ENCODE data around the gene DOCK6.

DOCK6 gene

DNA sequence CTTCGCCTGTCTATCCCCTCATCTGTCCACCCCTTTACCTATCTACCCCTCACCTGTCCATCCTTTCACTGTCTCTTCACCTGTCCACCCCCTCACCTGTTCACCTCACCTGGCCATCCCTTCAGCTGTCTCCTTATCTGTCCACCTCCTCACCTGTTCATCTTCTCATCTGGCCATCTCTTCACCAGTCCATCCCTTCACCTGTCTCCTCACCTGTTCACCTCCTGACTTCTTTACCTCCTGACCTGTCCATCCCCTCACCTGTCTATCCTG lies 51.7 kb downstream of the DOCK6 start:
- no peak for DNase-seq

DNA sequence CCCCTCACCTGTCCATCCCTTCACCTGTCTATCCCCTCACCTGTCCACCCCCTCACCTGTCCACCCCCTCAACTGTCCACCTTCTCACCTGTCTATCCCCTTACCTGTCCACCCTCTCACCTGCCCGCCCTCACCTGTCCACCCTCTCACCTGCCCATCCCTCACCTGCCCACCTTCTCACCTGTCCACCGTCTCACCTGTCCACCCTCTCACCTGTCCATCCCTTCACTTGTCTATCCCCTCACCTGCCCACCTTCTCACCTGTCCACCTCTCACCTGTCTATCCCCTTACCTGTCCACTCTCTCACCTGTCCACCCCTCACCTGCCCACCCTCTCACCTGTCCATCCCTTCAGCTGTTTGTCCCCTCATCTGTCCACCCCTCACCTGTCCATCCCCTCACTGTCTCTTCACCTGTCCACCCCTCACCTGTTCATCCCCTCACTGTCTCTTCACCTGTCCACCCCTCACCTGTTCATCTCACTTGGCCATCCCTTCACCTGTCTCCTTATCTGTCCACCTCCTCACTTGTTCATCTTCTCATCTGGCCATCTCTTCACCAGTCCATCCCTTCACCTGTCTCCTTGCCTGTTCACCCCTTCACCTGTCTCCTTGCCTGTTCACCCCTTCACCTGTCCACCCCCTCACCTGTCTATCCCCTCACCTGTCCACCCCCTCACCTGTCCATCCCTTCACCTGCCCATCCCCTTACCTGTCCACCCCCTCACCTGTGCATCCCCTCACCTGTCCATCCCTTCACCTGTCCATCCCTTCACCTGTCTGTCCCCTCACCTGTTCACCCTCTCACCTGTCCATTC lies 52.3 kb downstream of the DOCK6 start:
- DNase-seq, result no peak

DNA sequence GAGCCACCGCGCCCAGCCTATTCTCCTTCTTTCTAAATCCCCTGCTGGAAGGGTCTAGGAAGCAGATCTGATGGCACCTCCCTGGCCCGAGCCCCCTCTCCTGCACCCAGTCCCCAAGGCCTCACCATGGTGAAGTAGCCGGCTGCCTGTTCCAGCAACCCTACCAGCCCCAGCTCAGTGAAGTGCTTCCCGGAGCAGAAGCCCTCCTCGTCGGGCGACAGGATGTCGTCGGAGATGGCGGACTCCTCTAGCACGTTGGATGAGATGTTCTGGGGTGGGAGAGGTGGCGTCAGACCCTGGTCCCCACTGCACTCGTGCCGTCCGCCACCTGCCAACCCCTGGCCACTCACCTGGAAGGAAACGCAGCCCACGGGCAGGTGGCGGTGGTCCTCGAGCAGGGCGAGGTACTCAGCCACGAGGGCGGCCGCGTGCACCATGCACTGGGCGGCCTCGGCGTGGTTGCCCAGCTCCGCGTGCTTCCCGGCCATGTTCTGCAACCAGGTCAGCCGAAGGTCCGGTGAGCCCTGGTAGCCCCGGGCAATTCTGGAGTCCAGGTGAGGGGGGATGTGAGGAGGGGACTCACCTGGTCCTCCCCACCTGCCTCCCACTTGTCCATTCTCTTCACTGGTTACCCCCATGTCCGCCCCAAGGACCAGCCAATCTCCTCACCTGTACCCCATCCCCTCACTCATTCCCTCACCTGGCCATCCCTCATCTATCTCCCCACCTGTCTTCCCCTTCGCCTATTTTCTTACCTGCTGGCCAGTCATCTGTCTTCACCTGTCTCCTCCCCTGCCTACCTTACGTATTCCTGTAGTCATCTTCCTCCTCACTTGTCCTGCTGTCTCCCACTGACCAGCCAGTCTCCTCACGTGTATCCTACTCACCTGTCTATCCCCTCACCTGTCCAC lies 53.5 kb downstream of the DOCK6 start:
- no peak for DNase-seq

DNA sequence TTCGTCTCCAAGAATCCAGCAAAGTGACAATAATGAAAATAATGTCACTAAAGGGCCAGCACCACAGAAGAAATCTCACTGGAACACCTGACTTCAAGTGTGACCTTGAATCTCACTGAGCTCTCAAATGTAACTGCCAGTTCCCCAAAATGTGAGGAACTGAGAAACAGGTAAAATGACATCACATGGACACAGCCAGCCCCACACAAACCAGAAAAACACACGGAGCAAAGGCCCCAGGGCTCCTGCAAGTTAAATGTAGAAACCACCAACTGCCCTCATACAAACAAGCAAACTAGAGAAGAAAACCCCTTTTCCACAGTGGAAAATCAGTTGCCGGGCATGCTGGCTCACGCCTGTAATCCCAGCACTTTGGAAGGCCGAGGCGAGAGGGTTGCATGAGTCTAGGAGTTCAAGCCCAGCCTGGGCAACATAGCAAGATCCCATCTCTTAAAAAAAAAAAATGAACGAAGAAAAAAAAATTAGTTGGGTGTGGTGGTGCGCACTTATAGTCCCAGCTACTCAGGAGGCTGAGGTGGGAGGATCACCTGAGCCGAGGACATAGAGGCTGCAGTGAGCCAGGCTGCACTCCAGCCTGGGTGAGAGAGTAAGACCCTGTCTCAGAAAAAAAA lies 56.3 kb downstream of the DOCK6 start:
- DNase-seq, result no peak

DNA sequence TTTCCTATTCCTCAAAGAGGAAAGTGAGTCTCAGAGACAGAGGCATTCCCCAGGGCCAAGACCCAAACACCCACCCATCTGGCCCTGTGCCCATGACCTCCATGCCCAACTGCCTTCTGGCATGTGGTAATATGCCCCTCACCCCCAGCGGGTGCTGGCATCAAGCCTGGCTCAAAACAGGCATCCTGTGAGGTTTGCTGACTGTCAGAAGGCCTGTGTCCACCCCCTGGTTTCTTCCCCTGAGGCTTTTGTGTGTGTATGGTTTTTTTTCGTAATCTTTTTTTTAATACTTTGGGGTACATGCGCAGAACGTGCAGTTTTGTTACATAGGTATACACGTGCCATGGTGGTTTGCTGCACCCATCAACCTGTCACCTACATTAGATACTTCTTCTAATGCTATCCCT lies 57.4 kb downstream of the DOCK6 start:
- no peak for DNase-seq

DNA sequence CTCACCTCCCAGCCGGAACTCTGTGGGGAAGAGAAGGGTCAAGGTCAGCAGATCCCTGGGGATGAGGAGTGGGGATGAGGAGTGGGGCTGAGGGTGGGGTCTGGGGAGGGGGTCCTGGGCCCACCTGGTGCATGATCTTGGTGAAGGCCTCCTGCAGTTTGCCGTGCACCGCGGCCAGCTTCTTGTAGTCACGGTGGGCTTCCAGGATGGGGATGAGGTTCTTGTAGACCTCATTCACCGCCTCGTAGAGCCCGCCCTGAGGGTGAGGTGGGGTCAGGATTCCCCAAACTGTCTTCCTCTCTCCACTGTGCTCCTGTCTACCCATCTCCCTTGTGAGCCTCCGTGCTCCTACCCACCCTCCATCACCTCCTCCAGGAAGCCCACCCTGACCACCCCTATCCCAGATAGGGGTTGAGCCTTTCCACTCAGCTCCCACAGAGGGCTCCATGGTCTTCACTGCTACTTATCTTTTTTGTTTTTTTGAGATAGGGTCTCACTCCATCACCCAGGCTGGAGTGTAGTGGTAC lies 58.2 kb downstream of the DOCK6 start:
- DNase-seq, result no peak

DNA sequence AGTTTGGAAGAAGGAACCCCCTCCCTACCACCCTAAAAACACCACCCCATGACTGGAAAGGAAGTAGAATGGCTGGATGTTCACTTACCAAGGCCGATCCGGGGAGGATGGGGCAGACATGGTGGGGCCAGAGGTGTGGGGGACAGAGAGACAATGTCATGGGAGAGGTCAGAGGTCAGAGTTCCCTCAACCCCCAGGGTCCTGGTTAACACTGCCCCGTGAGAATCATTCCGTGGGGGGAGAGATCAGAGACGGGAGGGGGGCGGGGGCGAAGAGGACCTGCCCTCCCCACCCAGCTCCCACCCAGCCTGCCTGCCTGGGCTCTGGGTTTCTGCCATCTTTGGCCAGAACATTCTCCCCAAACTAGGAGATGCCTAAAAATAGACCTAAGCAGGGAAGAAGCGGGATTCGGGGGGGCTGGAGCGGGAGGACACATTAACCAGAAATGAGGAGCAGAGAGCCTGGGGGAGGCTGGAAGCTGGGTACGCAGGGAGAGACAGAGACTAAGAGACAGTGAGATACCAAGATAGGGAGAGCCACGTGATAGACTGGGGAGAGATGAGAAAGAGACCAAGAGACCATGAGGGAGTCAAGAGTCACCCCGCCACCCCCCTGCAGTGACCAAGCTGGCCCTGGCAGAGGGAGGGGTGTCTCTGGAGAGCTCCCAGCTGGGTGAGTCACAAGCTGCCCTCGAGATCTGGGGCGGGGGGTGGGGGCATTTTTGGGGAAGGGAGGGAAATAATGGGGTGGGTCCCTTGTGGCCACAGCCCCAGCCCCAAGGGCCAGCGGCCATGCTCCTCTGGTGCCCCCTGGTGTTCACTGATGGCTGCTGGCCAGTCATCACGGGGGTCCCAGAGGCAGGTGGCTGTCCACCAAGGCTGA lies 58.9 kb downstream of the DOCK6 start:
- DNase-seq, result peak; percentile 30 to 34

DNA sequence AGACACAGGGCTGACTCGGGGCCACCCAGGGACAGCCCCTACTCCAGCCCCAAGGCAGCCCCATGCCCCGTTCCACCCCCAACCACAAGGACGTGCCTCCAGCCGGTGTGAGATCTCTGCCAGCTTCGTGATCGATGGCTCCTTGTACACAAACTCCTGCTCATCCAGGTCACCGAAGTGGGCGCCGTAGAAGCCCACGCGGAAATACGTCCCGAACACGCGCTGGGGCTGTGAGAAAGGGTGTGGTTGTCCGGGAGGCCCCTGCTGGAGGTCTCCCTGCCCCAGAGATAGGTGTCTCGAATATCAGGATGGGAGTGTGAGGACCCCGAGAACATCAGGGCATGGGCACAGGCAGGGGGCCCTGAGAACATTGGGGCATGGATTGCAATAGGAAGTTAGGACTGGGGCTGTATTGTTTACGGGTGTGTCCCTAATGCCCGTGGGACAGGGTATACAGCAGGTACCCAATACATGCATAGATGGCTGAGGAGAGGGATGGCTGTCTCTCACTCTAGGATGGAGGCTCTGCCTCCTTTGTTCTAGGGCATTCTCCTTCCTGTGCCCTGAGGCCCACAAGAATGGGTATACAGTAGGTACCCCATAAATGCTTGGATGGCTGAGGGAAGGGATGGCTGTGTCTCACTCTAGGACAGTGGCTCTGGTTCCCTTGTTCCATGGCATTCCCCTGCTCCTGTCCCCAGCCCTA lies 59.7 kb downstream of the DOCK6 start:
- DNase-seq, result no peak

DNA sequence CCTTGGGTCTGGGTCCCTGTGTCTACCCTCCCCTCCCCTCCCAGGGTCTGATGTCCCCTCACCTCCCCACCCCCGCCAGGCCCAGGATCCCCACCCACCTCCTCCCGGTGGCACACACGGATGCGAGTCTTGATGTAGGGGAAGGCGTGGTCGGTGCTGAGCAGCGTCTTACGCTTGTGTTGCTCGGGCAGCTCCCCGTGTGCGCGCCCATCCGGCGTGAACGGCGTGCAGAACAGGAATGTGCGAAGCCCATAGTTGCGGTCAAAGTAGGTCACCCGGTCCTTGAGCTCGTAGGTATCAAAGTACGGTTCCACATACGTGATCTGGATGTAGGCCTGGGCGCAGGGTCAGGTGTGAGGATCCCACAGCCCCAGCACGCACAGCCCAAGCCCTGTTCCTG lies 60.5 kb downstream of the DOCK6 start:
- no peak for DNase-seq

DNA sequence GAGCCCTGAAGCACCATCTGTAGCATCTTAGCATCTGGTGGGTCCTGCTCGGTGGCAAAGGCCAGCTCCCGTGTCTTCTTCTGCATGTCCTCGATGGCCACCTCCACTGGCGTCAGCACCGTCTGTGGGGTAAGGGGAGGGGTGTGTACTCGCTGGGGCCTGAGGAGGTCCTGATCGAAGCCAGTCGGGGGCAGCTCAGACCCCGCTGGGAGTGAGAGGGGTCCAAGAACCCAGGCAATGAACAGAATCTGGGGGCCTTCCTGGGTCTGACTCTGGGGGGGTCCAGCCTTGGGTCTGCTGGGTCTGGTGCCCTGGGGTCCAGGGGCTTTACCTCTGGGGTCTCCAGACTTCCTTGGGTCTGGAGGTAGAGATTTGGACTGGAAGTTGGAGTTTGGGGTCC lies 61.4 kb downstream of the DOCK6 start:
- DNase-seq, result no peak

DNA sequence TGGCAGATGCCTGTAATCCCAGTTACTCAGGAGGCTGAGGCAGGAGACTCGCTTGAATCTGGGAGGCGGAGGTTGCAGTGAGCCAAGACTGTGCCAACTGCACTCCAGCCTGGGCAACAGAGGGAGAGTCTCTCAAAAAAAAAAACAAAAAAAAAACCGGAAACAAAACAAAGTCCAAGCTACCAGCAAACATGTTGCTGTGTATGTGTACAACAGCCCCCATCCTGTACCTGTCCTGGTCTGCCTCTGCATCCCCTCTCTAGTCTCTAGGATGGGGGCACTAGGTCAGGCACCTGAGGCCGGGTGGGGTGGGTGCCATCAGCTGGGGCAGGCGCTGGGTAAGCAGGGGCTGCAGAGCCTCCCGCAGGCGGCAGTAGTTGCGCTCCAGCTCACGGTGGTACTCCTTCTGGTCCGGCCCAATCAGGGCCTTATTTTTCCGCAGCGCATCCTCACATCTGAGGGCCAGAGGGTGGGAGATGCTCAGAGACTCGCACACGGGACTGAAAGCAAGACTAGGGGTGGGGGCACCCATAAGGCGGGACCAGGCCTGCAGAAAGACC lies 62.2 kb downstream of the DOCK6 start:
- DNase-seq, result no peak

DNA sequence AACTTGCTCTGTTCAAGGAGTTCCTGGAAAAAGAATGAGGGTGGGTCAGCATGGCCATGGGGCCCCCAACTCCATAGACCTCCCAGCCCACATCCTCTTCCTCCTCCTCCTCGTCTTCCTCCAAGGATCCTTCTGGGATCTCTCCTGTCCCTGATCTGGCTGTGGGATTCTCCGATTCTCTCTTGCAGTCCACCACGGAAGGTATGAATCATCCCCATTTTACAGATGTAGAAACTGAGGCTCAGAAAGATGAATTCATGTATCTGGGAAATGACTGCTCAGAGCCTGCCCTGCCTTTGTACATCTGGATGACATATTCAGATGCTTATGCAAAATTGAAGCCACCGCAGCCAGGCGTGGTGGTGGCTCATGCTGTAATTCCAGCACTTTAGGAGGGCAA lies 62.8 kb downstream of the DOCK6 start:
- no peak for DNase-seq

DNA sequence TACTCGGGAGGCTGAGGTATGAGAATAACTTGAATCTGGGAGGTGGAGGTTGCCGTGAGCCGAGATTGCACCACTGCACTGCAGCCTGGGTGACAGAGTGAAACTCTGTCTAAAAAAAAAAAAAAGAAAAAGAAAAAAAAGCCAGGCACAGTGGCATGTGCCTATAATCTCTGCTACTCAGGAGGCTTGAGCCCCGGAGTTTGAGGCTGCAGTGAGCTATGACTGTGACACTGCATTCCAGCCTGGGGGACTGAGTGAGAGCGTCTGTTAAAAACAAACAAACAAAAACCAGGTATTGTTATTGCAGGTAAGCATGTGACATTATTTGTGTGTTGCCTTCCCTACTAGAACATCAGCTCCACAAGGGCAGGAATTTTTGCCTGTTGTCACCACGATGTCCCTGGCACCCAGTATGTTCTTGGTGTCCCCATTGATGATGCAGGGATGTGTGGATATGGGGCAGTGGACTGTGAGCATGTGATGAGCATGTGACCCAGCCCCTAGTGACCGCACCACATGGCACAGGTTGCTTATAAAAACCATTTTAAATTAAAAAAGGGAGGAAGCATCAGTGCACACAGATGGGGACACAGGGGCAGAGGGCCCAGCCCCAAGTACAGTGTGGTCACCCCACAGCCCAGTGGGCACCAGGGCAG lies 63.4 kb downstream of the DOCK6 start:
- no peak for DNase-seq

DNA sequence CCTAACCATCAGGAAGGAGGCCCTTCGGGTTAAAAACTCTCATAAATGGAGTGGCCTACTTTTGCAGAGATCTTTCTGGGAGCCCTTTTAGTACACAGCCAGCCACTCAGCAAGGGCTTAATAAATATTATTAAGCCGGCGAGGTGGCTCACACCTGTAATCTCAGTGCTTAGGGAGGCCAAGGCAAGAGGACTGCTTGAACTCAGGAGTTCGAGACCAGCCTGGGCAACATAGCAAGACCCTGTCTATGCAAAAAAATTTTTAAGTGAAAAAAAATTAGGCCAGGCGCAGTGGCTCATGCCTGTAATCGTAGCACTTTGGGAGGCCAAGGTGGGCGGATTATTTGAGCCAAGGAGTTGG lies 64.2 kb downstream of the DOCK6 start:
- no peak for DNase-seq

DNA sequence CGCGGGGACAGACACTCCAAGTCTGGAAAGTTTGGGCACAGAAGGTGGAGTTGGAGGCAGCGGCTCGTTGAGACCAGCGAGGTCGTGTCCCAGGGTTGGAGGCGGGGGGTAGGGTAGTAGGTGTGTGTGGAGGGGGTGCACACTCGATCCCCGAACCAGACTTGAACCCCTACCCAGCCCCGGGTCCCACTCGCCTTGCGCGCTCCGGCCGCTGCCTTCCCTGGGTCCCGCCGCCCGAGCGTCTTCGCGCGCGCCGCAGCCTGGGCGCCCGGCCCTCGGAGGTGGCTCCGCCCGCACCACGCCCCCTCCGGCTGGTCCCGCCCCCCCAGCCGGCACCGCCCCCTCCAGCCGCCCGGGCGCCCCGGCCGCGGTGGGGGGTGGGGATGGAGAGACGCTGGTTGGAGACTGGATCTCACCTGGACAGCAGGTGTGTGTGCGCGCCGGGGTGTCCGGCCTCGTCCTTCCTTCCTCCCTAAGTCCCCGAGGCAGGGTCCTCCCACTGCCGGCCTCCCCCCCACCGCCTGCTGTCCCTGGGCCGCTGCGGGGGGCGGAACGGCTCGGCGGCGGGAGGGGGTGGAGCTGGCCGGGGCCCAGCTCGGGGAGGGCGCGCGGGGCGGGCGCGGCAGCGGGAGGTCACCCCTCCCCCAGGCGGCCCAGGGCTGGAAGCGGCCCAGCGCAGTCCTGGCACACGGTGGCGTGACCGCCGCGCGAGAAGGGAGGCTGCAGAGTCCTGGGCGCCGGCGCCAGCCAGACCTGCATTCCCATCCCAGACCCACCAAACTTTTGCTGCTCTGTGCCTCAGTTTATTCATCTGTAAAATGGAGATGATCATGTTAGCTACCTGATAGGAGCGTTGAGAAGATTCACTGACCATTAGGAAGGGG lies 64.8 kb downstream of the DOCK6 start, which contains the start of gene KANK2:
Gene KANK2 (minus strand): TSS at position 255 of the 884 bp plus-strand sequence. CDS start 3,034 bp downstream, outside the sequence.
- DNase-seq, result peak; percentile 75 to 82

DNA sequence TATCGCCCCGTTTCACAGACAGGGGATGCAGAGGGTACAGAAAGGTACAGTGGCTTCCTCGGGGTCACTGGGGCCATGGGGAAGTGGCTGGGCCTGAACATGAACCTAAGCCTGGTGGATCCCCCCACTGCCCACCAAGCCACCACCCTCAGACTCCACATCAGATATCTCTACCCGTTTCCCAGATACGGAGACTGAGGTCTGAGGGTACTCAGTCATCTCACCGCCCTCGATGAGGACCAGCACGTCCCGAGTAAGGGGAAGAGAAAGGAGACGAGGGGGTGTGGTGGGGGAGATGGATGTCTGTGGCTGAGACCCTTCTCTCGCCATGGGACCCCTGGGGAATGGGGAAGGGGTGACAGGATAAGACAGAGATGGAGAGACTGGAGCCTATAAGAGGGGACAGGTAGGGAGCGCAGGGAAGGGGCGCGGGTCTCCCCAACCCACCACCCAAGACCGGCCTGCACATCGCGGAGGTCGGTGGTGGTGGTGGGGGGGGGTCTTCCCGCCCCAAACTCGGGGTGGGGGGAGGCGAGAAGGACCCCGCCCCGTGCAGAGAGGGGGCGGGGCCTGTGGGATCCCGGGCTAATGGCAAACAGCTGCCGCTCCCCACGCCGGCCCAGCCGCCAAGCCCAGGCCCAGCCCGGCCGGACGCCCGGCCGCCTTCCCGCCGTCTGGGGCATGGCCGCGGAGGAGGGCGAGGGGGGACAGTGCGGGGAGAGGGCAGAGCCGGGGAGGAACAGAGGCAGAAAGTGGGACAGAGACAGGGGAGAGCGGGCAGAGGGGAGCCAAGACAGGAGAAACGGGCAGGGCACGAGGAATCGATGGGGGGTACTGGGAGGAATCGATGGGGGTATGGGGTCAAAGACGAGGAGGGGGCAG lies 65.7 kb downstream of the DOCK6 start:
- no peak for DNase-seq

DNA sequence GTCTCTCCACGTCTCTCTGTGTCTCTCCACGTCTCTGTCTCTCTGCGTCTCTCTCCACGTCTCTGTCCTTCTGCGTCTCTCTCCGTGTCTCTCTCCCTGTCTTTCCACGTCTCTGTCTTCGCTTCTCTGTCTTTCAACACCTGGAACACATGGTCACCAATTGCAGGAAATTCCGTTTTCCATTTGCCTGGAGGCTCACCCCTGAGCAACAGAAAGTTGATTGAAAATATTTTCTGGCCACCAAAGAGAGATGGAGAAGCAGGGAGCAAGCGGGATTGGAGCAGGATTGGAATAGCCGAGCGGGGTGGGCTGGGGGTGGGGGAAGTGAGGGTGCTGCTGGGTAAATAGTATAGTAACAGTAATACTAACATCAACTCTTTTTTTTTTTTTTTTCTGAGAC lies 66.6 kb downstream of the DOCK6 start:
- no peak for DNase-seq

DNA sequence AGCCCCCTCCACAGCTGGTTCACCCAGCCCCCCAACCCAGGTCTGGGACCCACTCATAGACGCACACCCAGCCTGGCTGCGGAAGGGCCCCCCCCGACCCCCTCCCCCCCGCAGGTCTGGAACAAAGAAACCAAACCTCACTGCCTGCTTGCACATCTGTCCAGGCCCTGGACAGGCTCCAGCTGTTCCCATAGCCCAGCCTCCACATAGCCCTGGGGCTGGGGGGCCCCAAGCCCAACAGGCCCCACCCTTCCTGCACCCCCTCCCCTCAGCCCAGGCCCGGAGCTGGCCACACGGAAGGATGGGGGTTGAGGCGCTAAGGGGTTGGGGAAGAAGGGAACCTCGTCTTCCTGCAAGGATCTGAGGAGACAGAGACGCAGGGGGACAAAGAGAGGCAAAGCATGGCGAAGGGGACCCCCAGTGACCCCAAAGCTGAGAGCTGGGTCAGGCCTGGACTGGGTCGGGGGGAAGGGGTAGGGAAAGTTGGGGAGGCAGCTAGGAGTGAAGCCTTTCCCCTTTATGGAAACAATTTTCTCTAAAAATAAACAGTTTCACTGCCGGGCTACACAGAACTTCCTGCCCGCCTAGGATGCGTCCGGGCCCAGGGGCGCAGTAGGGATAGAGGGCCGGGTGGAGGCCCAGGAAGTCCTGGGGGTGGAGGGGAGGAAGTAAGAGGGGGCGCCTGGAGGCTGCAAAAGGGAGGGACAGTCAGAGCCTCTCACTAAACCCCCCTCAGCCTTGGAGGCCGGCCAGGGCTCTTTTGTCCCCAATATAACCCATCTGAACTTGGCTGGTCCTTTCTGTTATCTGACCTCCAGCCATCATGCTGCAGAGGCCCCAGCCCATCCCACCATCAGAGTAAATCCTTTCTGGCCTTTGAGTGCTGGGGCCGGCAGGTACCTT lies 67.4 kb downstream of the DOCK6 start:
- no peak for DNase-seq

All from stimulated activated CD4-positive, alpha-beta T cell treated with anti-CD3 and anti-CD28 coated beads, Interleukin-2, amount 100 ng/mL, for 48 hours (primary cell).